Skin of body (tissue), 2 donors: ENCODE measurements around the gene PRMT2. TPM values are rescaled to one million over a fixed set of nuclear protein-coding genes. Genes with fewer than 3 reads are reported as not detected.
"Not testable (repeated sequence)": the region's sequence is repeated elsewhere in the genome, so short reads cannot be mapped to it uniquely, and the experiment has no call there.

Source experiments
- DNase-seq: peaks from one replicate; lab custom pipeline; 2025; lab: John Stamatoyannopoulos, UW
- total RNA-seq: library from RNA; depleted of rRNA; stranded (reverse); fragments of >200 nt; gene quantifications from one replicate; pipeline ENCODE4 v1.2.3, GENCODE V29; 2014

The PRMT2 gene
- total RNA-seq, 1 donor from 2014 or later: 63.8 TPM

- DNase-seq: no peak
Observed at GRCh38 chr21:46617267-46618051, 18.0 kb upstream of the PRMT2 start.

GRCh38 chr21:46618738-46619379, 16.6 kb upstream of the PRMT2 start:
- DNase-seq: no peak

GRCh38 chr21:46619846-46620245, 15.6 kb upstream of the PRMT2 start:
- no peak for DNase-seq

- no peak for DNase-seq
Observed at GRCh38 chr21:46620846-46621245, 14.6 kb upstream of the PRMT2 start.

DNA sequence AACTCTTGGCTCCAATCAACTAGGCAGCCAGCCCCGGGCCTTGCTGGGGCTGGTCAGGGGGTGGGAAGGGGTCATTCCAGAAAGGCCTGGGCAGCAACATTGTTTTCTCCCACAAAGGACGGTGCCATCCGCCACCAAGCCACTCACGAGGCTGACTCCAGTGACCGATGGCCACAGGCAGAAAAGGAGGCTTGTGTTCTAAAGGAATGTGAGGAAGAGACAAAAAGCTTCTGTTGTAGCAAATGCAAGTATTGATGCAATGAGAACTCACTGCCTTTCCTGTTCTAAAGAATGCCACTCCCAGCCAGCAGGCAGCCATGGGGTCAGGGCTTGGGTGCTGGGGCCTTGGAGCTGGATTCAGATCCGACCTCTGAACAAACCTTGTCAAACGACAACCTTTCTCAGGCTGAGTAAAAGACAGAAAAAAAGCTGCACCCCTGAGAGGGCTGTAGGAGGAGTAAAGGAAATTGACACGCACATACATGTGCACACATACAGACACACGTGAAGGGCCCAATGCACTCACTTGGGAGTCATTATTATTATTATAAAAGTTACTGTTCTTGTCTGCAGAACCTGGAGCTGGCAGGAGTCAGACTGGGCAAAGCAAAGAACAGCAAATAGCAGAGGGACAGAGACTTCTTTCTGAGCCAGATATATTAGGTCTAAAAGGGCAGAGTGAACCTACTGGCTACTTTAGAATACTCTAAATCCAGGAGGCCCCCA, 13.9 kb upstream of the PRMT2 start:
- DNase-seq: no peak

DNA sequence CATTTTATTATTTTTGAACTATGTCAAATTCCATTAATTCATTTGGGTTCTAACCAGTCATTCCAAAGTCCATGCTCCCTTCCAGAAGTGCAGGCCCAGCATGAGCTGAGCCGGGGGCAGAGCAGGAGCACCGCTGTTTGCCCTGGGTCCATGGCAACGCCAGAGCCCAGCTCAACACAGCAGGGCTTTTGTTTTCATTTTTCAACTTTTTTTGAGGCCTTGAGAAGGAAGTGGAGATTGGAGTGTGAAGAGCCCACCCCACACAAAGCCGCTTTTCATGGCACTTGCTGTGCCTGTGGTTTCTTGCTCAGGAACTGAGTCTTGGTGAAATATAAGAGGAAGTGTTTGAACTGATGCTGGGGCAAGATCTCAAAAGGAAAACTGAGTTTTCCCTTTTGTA, 13.2 kb upstream of the PRMT2 start:
- DNase-seq: peak; percentile 25

GRCh38 chr21:46624050-46624449, 11.4 kb upstream of the PRMT2 start:
- no peak for DNase-seq

DNA sequence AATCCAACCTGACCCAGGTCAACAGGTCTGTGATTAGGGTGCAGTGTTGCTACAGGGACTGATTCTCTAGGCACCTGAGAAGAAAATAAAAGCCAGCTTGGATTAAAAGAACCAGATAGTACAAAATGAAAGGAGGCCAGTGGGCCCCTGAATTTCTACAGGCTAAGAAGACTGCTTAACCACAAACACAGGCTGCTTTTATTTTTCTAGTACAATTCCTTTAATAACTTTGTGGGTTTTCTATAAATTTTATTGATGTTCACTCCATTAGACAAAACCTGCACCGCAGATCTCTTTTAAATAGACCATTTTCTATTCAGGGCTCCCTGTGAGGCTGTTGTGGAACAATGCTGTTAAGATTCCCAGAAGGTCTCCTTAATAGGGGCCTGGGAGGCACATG, 9.7 kb upstream of the PRMT2 start:
- no peak for DNase-seq

DNA sequence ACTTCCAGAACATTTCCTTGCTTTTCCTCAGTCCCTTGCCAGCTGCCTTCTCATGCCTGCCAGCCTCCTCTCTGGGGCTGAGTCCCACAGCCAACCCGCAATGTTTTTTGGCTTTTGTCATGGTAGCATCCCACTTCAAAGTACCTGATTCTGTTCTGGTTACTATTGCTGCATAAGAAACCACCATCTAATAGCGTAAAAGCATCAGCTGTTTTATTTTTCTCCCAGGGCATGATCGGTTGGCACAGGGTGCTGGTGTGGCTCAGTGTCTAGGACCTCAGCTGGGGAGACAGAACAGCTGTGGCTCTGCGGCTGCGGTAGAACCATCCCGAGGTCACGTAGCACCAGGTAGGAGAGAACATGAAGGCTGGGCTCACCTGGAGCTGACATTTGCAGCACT, 8.9 kb upstream of the PRMT2 start:
- no peak for DNase-seq

- no peak for DNase-seq
Observed at GRCh38 chr21:46626975-46627501, 8.4 kb upstream of the PRMT2 start.

DNA sequence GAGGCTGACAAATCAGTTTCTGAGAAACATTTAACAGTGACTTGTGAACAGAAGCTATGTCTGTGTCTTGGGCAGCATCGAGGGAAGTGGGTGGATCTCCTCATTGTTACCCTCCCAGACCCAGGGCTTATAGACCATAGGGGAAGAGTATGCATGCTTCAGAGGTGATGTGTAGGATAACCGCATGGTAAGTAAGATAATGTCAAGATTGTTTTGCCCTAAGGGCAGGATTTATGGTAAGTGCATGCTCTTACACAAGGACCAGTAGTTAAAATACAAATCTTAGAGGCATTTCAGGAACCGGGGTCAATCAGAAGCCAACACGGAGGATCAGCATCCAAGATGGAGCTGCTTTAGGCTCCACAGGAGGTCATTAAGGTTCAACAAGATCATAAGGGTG, 7.7 kb upstream of the PRMT2 start:
- no peak for DNase-seq

- no peak for DNase-seq
Observed at GRCh38 chr21:46628868-46629267, 6.6 kb upstream of the PRMT2 start.

DNA sequence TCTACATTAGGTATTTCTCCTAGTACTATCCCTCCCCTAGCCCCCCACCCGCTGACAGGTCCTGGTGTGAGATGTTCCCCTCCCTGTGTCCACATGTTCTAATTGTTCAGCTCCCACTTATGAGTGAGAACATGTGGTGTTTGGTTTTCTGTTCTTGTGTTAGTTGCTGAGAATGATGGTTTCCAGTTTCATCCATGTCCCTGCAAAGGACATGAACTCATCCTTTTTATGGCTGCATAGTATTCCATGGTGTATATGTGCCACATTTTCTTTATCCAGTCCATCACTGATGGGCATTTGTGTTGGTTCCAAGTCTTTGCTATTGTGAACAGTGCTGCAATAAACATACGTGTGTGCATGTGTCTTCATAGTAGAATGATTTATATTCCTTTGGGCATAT, 4.6 kb upstream of the PRMT2 start:
- not testable (repeated sequence) for DNase-seq

DNA sequence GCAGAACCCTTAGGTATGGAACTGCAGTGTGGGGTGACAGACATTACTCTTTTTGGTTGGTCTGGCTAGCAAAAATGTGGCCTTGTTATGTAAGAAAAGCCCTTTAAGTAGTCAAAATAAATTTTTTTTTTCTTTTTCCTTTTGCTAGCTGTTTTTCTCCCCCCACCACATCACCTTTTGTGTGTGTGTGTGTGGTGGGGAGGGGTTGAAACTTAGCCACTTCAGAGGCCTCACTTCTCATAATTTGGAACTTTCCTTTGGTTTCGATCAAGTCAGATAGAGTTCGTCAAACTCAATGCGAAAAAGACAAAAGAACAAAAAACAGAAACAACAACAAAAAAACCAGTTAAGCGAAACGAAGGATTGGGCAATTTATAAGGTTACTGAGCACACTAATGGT, 1.9 kb upstream of the PRMT2 start:
- no peak for DNase-seq

DNA sequence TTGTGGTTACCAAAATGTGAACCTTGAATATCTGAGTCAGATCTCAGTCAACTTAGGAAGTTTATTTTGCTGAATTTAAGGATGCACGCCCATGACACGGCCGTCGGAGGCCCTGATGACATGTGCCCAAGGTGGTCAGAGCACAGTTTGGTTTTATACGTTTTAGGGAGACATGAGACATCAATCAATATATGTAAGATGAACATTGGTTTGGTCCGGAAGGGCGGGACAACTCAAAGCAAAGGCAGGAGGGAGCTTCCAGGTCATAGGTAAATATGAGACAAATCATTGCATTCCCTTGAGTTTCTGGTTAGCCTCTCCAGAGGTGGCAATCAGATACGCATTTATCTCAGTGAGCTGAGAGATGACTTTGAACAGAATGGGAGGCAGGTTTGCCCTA, 1.0 kb upstream of the PRMT2 start:
- peak; percentile 34 for DNase-seq

DNA sequence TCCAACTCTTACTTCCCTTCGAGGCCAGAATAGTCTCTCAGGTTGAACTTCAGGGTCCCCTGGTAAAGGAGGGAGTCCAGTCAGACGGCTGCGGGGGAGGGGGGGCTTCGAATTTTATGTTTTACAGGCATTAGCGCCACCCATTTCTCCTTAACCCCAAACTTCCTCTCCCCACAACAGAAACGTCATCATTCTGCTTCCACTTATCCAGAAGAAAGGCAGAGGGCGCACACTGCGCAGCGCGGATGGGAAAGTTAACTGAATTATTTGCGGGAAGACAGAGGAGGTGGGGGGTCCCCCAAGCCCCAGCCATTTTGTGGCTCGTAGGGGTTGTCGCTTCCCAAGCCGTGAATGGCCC, 529 bp upstream of the PRMT2 start:
- DNase-seq: peak; percentile 95

DNA sequence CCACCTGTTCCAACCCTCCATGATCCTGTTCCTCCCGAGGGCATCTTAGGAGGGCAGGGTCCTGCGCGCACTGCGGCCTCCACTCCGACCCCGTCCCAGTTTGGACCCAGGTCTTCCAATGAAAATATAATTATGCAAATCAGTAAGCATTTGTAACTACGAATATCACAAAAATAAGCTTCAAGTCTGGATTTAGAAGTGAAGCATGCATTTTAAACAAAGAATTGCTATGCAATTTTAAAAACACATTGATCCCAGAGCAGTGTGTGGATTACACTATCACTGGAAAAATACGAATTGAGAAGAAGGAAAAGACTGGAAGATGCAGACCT, 673 bp downstream of the PRMT2 start:
- DNase-seq: no peak

GRCh38 chr21:46636550-46637285, 1.2 kb downstream of the PRMT2 start:
- DNase-seq: no peak

DNA sequence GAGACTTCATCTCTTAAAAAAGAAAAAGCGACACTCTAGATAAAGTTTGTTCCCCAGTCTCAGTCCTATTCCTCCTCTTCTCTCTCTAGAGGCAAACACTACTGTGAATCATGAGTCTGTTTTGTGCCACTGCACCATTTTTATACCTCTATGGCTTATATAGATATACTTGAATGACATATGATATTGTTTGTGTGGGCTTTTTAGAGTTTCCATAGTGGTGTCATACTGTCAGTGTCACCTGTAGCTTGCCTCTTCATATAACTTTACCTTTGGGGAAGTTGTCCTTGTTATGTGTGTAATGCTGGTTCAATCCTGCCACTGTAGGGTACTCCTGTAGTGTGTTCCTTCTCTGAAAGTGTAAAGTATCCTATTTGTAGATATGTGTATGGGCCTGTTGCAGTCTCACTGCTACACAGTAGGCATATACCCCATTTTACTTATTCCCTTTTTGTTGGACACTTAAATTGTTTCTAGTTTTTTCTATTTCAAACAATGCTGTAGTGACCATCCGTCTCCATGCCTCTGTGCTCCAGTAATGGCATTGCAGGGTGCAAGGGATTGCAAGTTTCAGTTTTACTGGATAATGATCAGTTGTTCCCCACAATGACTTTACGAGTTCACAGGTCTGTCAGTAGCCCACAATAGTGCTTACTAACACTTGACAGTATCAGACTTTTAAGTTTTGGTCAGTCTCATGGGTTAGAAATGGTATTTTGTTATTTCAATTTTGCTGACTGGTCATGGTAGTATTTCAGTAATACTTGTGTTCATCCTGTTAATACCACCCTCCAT, 2.7 kb downstream of the PRMT2 start:
- no peak for DNase-seq

GRCh38 chr21:46639489-46640386, 4.3 kb downstream of the PRMT2 start:
- peak; percentile 10 for DNase-seq
